T follicular helper cell (primary cell): ENCODE data around the gene DPP10.
"Not testable (repeated sequence)": the region's sequence is repeated elsewhere in the genome, so short reads cannot be mapped to it uniquely, and the experiment has no call there.

Experiments used
- DNase-seq: peaks from one replicate; pipeline ENCODE4 v3.0.0-alpha.2; 2020; ENCODE audit warnings: low read depth

Gene DPP10

GRCh38 chr2:115427436-115427835, 985.0 kb downstream of the DPP10 start:
- DNase-seq = no peak

GRCh38 chr2:115440746-115441145, 998.3 kb downstream of the DPP10 start:
- not testable (repeated sequence) for DNase-seq

DNA sequence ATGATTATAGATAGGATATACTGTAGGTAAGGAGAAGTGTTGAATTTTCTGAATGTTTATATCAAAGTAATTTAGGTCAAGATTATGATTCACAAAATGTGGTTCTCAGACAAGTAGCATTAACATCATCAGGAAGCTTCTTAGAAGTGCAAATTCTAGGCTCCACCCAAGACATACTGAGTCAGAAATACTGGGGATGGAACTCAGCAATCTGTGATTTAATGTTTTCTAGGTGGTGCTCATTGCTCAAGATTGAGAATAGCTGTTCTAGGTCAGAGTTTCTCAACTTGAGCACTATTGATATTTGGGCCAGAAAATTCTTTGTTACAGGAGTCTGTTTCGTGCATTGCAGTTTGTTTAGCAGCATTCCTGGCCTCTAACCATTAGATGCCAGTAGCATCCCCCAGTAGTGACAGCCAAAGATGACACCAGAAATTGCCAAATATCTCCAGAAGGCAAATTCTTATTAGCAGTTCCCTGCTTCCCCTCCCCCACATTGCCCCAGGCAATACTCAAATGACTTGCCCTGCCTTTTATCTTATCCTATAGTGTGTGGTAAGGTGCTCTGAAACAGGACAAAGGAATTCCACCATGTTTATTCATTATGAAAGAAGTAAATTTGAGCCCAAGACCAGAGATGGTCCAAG, 1001.2 kb downstream of the DPP10 start:
- DNase-seq = no peak

GRCh38 chr2:115460008-115460407, 1017.6 kb downstream of the DPP10 start:
- DNase-seq = no peak

DNA sequence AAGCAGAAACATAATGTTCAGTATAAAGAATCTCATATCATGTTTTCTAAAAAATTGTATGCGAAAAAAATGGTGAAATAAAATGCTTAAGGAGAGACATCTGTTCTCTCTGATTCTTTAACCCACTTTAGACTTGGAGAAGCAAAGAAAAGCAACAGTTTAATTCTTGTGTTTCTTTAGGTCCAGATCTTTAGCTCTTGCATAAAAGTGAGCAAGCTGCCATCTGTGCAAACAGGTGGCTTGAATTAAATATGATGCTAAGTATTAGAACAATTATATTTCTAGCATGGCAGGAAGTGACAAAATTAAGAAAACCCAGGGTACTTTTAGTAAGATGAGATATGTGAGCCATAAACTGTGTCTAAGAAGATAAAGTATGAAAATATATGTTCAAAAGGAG, 1038.3 kb downstream of the DPP10 start:
- DNase-seq = no peak

DNA sequence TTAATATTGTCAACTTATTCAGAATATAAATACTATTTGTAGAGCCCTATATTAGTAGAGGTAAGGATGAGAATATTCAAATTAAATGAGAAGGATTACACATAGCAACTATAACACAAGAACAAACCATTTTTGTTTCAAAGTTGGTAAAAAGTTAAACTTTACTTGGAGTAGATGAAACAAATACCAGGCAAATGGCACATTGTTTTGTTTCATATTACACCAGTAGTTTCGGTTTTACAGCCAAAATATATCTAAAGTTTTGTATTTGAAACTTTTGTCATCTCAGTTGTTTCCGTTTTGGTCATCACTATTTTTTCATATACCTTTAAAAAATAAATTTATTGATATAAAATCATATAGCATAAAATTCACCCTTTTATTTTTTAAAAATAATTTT, 1039.4 kb downstream of the DPP10 start:
- no peak for DNase-seq

GRCh38 chr2:115483666-115484065, 1041.2 kb downstream of the DPP10 start:
- DNase-seq = no peak

GRCh38 chr2:115484486-115484885, 1042.0 kb downstream of the DPP10 start:
- no peak for DNase-seq

DNA sequence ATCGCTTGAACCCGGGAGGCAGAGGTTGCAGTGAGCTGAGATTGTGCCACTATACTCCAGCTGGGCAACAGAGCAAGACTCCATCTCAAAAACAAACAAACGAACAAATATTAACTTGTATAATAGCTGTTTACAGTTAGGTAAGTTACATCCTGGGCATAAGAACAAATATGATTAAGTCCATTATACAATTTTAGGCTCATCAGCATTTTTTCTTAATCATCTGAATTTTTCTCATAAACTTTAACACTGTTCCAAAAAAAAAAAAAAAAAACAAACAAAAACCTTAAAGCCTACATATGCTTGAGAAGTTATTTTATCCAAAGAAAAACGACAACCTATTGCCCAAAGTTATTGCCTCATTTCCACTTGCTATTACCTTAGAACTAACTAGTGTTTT, 1042.5 kb downstream of the DPP10 start:
- no peak for DNase-seq

- DNase-seq = no peak
These were observed 1048.8 kb downstream of the DPP10 start for GRCh38 chr2:115491186-115491793.

DNA sequence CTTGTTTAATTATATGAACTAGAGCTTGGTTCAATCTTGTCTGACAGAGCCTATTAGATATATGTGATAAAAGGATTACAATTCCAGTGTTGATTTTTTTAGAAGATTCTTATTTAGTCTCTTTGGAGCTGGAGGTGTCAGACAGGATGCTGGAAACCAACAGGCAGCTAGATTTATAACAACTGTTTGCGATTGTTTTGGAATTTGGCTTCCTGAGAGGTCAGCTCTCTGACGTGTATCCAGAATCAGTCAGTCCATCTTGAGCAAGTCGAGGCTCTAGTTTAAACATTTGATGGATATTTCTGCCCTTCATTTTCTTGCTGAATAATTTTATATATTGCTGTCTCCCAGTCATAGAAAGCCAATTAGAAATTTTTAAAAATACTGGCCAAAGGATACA, 1062.9 kb downstream of the DPP10 start:
- no peak for DNase-seq

DNA sequence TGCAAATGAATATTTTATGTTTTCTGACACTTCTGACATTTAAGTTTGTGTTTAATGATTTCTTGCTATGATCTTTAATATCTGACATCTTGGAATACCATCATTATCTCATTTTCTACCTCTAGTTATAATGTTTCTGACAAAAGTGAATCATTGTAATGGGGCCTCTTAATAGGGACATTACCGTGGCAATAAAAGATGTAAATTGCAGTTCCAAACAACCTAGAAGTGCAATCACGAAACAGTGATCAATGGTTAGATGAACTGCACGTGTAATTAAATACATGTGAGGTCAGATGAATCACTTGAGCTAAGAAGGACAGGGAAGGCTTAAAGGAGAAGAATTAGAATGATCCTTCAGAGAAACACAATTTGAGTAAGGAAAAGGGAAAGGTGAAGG, 1078.3 kb downstream of the DPP10 start:
- DNase-seq = no peak

- DNase-seq = no peak
These were observed 1082.0 kb downstream of the DPP10 start for GRCh38 chr2:115524452-115524851.

DNA sequence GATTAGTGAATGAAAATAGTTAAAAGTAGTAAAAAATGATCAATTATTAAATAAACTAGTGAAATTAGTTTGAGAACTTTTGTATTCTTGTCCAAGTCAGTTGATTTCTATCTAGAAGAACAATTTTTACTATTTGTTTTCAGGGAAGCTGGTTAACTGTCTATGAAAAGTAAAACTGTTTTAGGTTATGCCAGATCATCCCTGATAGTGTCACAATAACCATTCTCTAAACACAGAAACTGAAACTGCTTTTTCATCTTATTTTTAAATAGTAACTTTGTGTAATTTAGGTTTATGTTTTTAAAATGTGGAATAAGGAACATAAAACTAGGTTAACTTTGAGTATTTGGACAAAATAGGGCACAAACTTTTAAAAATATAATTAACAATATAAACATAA, 1087.2 kb downstream of the DPP10 start:
- DNase-seq = no peak

DNA sequence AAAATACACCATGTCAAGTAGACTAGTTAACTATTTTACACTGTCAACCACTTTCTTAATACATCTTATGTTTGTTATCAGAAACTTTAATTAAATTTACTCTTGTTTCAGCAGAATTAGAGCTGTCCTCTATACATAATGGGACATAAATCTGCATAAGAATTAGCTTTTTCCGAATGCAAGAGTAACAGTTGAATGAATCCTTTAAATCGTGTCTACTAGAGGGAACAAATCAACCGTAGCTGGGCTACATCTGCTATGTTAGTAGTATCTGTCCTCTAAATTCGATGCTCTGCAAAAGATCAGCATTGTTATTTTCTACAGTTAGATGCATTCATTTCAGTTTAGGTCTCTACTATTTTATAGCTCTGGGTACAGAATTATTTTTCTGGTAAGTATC, 1090.6 kb downstream of the DPP10 start:
- no peak for DNase-seq

DNA sequence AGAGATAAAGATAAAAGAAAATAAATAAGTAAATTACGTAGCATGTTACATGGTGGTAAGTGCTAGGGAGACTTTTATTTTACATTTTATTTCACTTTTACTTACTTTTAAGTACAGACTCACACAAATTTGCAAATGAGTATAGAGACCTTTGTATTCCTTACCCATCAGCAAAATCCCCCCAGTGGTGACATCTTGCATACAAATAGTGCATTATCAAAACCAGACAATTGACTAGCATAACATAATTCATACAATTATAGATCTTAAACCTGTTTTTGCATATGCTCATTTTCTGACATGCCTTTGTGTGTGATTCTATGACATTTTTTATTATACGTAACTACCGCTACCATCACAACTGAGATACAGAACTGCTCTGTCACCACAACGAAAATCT, 1099.4 kb downstream of the DPP10 start:
- no peak for DNase-seq

DNA sequence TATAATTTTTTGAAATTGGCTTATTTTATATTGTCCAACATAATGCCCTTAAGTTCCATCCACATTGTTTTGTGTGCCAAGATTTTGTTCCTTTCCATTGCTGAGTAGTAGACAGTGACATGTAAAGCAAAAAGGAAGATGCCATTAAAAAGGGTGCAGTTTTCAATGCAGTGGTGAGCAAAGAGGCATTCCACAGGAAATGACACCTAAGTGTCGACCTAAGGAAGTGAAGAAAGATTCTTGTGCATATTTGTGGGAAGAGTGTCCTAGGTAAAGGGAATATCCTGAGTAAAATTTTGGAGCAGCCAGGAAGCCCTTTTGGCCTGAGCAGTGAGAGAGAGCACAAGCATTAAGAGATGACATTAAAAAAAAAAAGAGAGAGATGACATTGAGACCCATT, 1099.9 kb downstream of the DPP10 start:
- no peak for DNase-seq

DNA sequence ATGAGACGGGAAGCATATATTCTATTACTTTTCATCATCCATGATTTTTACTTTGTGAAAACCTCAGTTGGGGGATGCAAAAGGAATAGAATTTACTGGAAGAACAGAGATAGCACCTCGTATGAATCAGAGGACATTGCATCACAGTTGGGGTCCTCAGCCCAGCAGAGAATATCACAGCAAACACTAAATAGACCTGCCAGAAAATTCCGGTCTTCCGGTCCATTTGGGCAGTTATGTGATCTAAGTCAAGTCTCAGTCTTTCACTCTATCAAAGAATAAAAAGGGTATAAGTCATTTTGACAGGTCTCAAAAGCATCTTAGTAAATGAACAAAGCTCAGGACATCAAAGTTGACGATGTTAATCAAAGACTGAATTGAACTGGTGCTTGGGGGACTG, 1100.6 kb downstream of the DPP10 start:
- no peak for DNase-seq

- no peak for DNase-seq
These were observed 1101.0 kb downstream of the DPP10 start for GRCh38 chr2:115543461-115543860.

DNA sequence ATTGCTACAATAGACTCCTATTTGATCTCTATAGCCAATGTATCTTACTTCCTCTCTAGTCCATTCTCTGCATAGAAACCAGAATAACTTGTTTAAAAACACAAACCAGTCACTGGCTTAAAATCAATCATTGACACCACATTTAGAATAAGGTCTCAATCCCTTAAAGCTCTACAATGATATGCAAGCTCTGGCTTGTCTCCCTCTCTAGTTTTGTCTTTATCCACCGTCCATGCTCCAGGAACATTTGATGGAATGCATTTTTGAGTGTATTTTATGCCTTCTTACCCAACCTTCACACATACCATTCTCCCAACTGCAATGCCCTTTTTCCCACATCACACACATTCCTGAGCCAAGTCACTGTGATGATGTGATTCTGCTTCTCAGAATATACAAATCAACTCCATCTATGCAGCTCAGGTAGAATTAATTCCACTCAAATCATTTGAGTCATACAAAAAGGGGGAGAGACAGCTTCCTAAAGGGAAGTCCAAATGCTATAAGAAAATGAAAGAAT, 1107.2 kb downstream of the DPP10 start:
- no peak for DNase-seq

DNA sequence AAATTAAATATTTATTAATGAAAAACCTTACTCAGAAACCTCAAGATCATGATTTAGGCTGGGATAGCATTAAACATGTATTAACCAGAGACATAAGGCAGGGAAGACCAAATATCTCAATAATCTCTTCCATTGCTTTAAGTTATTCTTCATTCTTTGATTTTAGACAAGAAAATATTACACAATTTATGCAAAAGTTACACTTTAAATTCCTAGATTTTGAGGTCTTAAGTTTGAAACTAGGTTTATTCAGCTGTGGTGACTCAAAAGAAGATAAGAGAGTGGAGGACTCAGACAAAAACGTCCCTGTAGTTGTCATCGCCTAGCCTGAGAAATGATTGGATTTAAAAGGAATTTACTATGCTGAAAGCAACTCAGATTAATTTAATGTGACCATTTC, 1110.3 kb downstream of the DPP10 start:
- no peak for DNase-seq

DNA sequence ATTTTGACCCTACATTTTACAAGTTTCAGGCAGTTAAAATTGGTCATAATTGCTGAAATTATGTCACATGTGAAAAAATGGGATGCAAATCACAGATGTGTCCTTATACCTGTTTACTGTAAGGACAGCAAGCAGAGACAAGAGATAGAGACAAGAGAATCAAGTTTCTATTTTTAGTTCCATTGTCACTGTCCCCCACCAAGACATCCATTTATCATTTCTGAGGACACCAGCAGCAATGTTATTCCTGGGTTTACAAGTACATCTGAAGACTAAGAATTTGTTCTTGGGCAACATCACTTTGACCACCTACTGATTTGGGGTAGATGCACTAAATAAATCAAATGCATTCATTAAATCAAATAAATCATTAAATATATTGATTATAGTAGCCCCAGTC, 1111.7 kb downstream of the DPP10 start:
- DNase-seq = no peak

GRCh38 chr2:115558725-115559124, 1116.3 kb downstream of the DPP10 start:
- no peak for DNase-seq

GRCh38 chr2:115560666-115561065, 1118.2 kb downstream of the DPP10 start:
- no peak for DNase-seq
